Measurements from ENCODE around the gene FAM174C. TPM values are rescaled to one million over a fixed set of nuclear protein-coding genes. Genes with fewer than 3 reads are reported as not detected.

Gene FAM174C
- total and polyA plus RNA-seq, 2 of the 8 experiments (the other 6 are each of a cell fraction or from before 2014, with no cell fraction given), result 44.5 to 125 TPM

- TF ChIP-seq POLR2A (IDR thresholded peaks at IDR 0.05; ENCODE audit: control extremely low read depth in 1 of 2, low read depth in 2 of 2, low read length in 2 of 2), result peak; percentile 18 to 29; a peak in 2 of 3 replicates
- TF ChIP-seq ATF2 (IDR thresholded peaks at IDR 0.05; ENCODE audit: low read length), result 0 out of 2 replicates have a peak, but pooled peaks have one; percentile 10
- TF ChIP-seq TAF1 (IDR thresholded peaks at IDR 0.05; ENCODE audit: low read depth, low read length), result no peak
- no peak for TF ChIP-seq CBX5 (IDR thresholded peaks at IDR 0.05; ENCODE audit: low read depth, low read length)
- no peak overlapping the region for H3K56ac ChIP-seq (replicated peaks; ENCODE audit: insufficient read length, low read depth, low read length)
- peaks cover 21% of the 10 kb centered on the region; the same call in 1 of the 2 replicates for H3K23me2 ChIP-seq (ENCODE audit: low read depth, low read length)
- H3K14ac ChIP-seq (ENCODE audit: insufficient read length), result no peak overlapping the region
- no peak overlapping the region for H2BK120ac ChIP-seq (replicated peaks; ENCODE audit: low read depth, low read length)
- peaks cover 4 to 46% (median 31%) of the 10 kb centered on the region in 4 experiments for H3K4me1 ChIP-seq (replicated peaks in 1 of 4; ENCODE audit: control insufficient read depth in 3 of 4, insufficient read depth in 4 of 4, low read length in 3 of 4)
- H3K4ac ChIP-seq (replicated peaks; ENCODE audit: insufficient read length, low read depth, low read length), result no peak overlapping the region
- H2AK5ac ChIP-seq (ENCODE audit: low read depth, low read length), result no peak overlapping the region
- H3K4me2 ChIP-seq (ENCODE audit: insufficient read depth in 1 of 2, low read depth in 2 of 2, low read length in 2 of 2), result peak overlapping the region; percentile 18 to 83; a peak in 3 of 4 replicates
- H3K9ac ChIP-seq (replicated peaks in 1 of 4; ENCODE audit: extremely low read depth in 1 of 4, low read depth in 3 of 4, low read length in 3 of 4), result peak overlapping the region in 1 of 4 experiments; percentile 20; a peak in 1 of 7 replicates
- DNase-seq (ENCODE audit: low read depth in 1 of 2, low spot score in 2 of 2), result no peak
- peaks cover 33 to 46% (median 41%) of the 10 kb centered on the region in 4 experiments for H3K36me3 ChIP-seq (ENCODE audit: control insufficient read depth in 2 of 4, insufficient read depth in 4 of 4, low read length in 3 of 4)
- CTCF ChIA-PET (ENCODE audit: partially characterized antibody), result interaction anchor here (0.8 kb wide), 1 partner anchor 9 kb away, joined by 3 read pairs; no protein-coding TSS in a partner anchor
- H3K79me1 ChIP-seq (ENCODE audit: low read depth, low read length), result peaks cover 17% of the 10 kb centered on the region
- H3K23ac ChIP-seq (ENCODE audit: insufficient read length), result no peak overlapping the region
- peak overlapping the region in 1 of 4 experiments; percentile 88; a peak in 2 of 8 replicates for H3K4me3 ChIP-seq (ENCODE audit: extremely low read depth in 1 of 4, insufficient read depth in 2 of 4, low read depth in 3 of 4, low read length in 4 of 4)
- H3K27ac ChIP-seq (ENCODE audit: low read depth, low read length), result no peak overlapping the region
- H3K79me2 ChIP-seq (ENCODE audit: control insufficient read depth in 1 of 2, insufficient read depth in 2 of 2, low read length in 2 of 2), result peaks cover 5 to 32% of the 10 kb centered on the region in 2 experiments
- 82% methylated on average over 19 of the region's 26 CpGs; no CpG with 5 or more reads in 1 of the 2 experiments for WGBS, 2 experiments (ENCODE audit: extremely low coverage in 1 of 2, insufficient coverage in 1 of 2, insufficient read length in 1 of 2, insufficient replicate concordance in 2 of 2, low coverage in 1 of 2, low lambda C conversion rate in 2 of 2, missing lambda C conversion rate in 1 of 2)
- no peak overlapping the region for H4K5ac ChIP-seq (ENCODE audit: insufficient read length, low read depth, low read length)
- no peak overlapping the region for H2BK20ac ChIP-seq (ENCODE audit: low read length)
- H4K20me1 ChIP-seq (replicated peaks in 1 of 2; ENCODE audit: control insufficient read depth in 1 of 2, insufficient read depth in 2 of 2, low read length in 2 of 2), result peaks cover 7 to 25% of the 10 kb centered on the region in 2 experiments
- H2BK15ac ChIP-seq (ENCODE audit: low read length), result no peak overlapping the region
- peaks cover 0 to 10% (median 5%) of the 10 kb centered on the region in 4 experiments; a peak in 4 of 7 replicates for H3K27me3 ChIP-seq (replicated peaks in 1 of 4; ENCODE audit: control insufficient read depth in 3 of 4, extremely low read depth in 1 of 4, insufficient read depth in 3 of 4, low read length in 3 of 4)
- no peak overlapping the region for H2BK12ac ChIP-seq (ENCODE audit: low read depth, low read length)
- POLR2A ChIA-PET (ENCODE audit: partially characterized antibody), result interaction anchor here (1.0 to 11.4 kb wide), 8 partner anchors 9 to 152 kb away, joined by 3 to 331 read pairs (median 3); partner anchors contain the start of gene CIRBP
- no peak overlapping the region for H4K91ac ChIP-seq (replicated peaks; ENCODE audit: insufficient read length, low read length)
- H3K9me3 ChIP-seq (ENCODE audit: insufficient read depth in 2 of 2, low read depth in 1 of 2, low read length in 1 of 2), result no peaks in the 10 kb centered on the region
- H2BK5ac ChIP-seq (ENCODE audit: low read depth, low read length), result peak overlapping the region; percentile 66; the same call in 1 of the 2 replicates
- no peak overlapping the region for H4K8ac ChIP-seq (ENCODE audit: extremely low read depth, insufficient read depth, low read length)
- no peak for FAIRE-seq
- no peak overlapping the region for H2AFZ ChIP-seq (ENCODE audit: low read length)
- no peak overlapping the region for H3K18ac ChIP-seq (ENCODE audit: extremely low read depth, low read length)
Observed at GRCh38 chr19:1270854-1271527, 4.3 kb upstream of the FAM174C start.

Data from H1 (cell line).